CD14-positive monocyte (primary cell): Measurements from ENCODE around the gene PGAP6. TPM values are rescaled to one million over a fixed set of nuclear protein-coding genes. Genes with fewer than 3 reads are reported as not detected.

Experiments
- DNase-seq, 3 donors: peaks; one replicate each; pipeline ENCODE4 v3.0.0-alpha.2; 2011 to 2022
- H2AFZ ChIP-seq: 2 replicates; pipeline ENCODE4 v1.6.0; 2012; ENCODE audit warnings: mild to moderate bottlenecking, low read depth, low read length, inconsistent platforms; ENCODE audit not compliant: insufficient read depth, poor library complexity, severe bottlenecking
- H3K27ac ChIP-seq, 2 donors: 1 replicate in 1 of 2; 2 replicates in 1 of 2; pipeline ENCODE4 v1.5.1; 2012 to 2013; ENCODE audit warnings: low read length in 2 of 2, control low read depth in 1 of 2, inconsistent platforms in 1 of 2, low read depth in 1 of 2, mild to moderate bottlenecking in 1 of 2
- H3K27me3 ChIP-seq, 2 donors: one replicate each; pipeline versions ENCODE4 v1.6.0 to v1.6.1; 2011 to 2013; ENCODE audit warnings: low read length in 2 of 2; ENCODE audit not compliant: control insufficient read depth in 2 of 2, insufficient read depth in 2 of 2
- H3K36me3 ChIP-seq, 2 donors: replicated peaks in 1 of 2; 1 replicate in 1 of 2; 2 replicates in 1 of 2; pipeline versions ENCODE4 v1.5.1 to v1.6.1; 2012 to 2013; ENCODE audit warnings: low read length in 2 of 2, control low read depth in 1 of 2, inconsistent platforms in 1 of 2, mild to moderate bottlenecking in 1 of 2; ENCODE audit not compliant: insufficient read depth in 2 of 2, control insufficient read depth in 1 of 2
- H3K4me1 ChIP-seq, 2 donors: 1 replicate in 1 of 2; 2 replicates in 1 of 2; pipeline versions ENCODE4 v1.5.1 to v1.6.1; 2012 to 2013; ENCODE audit warnings: low read length in 2 of 2, control low read depth in 1 of 2, inconsistent platforms in 1 of 2, mild to moderate bottlenecking in 1 of 2, moderate library complexity in 1 of 2; ENCODE audit not compliant: insufficient read depth in 2 of 2, control insufficient read depth in 1 of 2
- H3K4me2 ChIP-seq: replicated peaks from 2 replicates; pipeline ENCODE3; 2012; ENCODE audit warnings: low read length, moderate library complexity, mild to moderate bottlenecking; ENCODE audit not compliant: poor library complexity, severe bottlenecking; ENCODE audit errors: extremely low read depth
- H3K4me3 ChIP-seq, 3 experiments: fragments of 200-600 bp in 1 of 3; sonication (generic) in 1 of 3; replicated peaks in 1 of 3; 1 replicate in 2 of 3; 2 replicates in 1 of 3; pipeline ENCODE4 v1.5.1; 2011 to 2013; ENCODE audit warnings: low read length in 3 of 3, mild to moderate bottlenecking in 3 of 3, control low read depth in 2 of 3, low read depth in 2 of 3, inconsistent platforms in 1 of 3, moderate library complexity in 1 of 3
- H3K79me2 ChIP-seq: 2 replicates; pipeline ENCODE4 v1.6.0; 2012; ENCODE audit warnings: mild to moderate bottlenecking, control low read depth, inconsistent platforms, low read length, moderate library complexity; ENCODE audit not compliant: insufficient read depth
- H3K9ac ChIP-seq: 2 replicates; pipeline ENCODE4 v1.6.0; 2017; ENCODE audit warnings: low read length, mild to moderate bottlenecking; ENCODE audit not compliant: insufficient read depth, poor library complexity, severe bottlenecking
- H3K9me3 ChIP-seq, 2 donors: replicated peaks in 1 of 2; 1 replicate in 1 of 2; 2 replicates in 1 of 2; pipeline versions ENCODE4 v1.5.1 to v1.6.1; 2012 to 2013; ENCODE audit warnings: low read length in 2 of 2, control low read depth in 1 of 2; ENCODE audit not compliant: control insufficient read depth in 1 of 2, insufficient read depth in 1 of 2
- H4K20me1 ChIP-seq: 2 replicates; pipeline ENCODE4 v1.6.0; 2012; ENCODE audit warnings: mild to moderate bottlenecking, low read length, control low read depth, moderate library complexity; ENCODE audit not compliant: insufficient read depth
- H3K27ac Mint-ChIP-seq, 7 donors: one replicate each; pipeline ENCODE4 v1.8.0; 2020; ENCODE audit warnings: mild to moderate bottlenecking in 7 of 7, mixed read lengths in 7 of 7, moderate library complexity in 6 of 7, inconsistent platforms in 2 of 7
- H3K27me3 Mint-ChIP-seq, 3 donors: one replicate each; pipeline ENCODE4 v1.8.0; 2021 to 2022; ENCODE audit warnings: low read depth in 3 of 3, mild to moderate bottlenecking in 3 of 3, mixed read lengths in 3 of 3, moderate library complexity in 3 of 3, inconsistent platforms in 1 of 3
- H3K36me3 Mint-ChIP-seq, 2 donors: one replicate each; pipeline ENCODE4 v1.8.0; 2020; ENCODE audit warnings: mixed read lengths in 2 of 2, inconsistent platforms in 1 of 2, mild to moderate bottlenecking in 1 of 2
- H3K4me1 Mint-ChIP-seq: one replicate; pipeline ENCODE4 v1.8.0; 2020; ENCODE audit warnings: mild to moderate bottlenecking, mixed read lengths
- H3K4me3 Mint-ChIP-seq, 2 donors: one replicate each; pipeline ENCODE4 v1.8.0; 2020; ENCODE audit warnings: mild to moderate bottlenecking in 2 of 2, mixed read lengths in 2 of 2, moderate library complexity in 1 of 2
- H3K9me3 Mint-ChIP-seq, 7 donors: one replicate each; pipeline ENCODE4 v1.8.0; 2020 to 2022; ENCODE audit warnings: mixed read lengths in 7 of 7, mild to moderate bottlenecking in 6 of 7, moderate library complexity in 6 of 7, inconsistent platforms in 2 of 7
- WGBS: methylation state at CpG from one replicate; pipeline ENCODE4 v1.1.5; 2013; ENCODE audit warnings: missing lambda C conversion rate; ENCODE audit not compliant: insufficient coverage; 5-methylcytosine and 5-hydroxymethylcytosine counted together
- intact Hi-C, 2 donors: fragments of 100-400 bp; cut with micrococcal nuclease; formaldehyde crosslinking; loops; one replicate each; pipeline versions ENCODE4 v1.15.0 to v1.15.1; 2023
- polyA plus RNA-seq, 3 donors: library from polyadenylated mRNA; depleted of rRNA in 1 of 3; unstranded in 2 of 3; stranded (reverse) in 1 of 3; fragments of 300-500 nt in 2 of 3; fragments of >200 nt in 1 of 3; fragmentation: Illumina TruSeq in 2 of 3; gene quantifications; 1 replicate in 2 of 3; 2 replicates in 1 of 3; pipeline ENCODE4 v1.2.3, GENCODE V29; 2012 to 2021
- TF ChIP-seq, protein P1 (sequence below): fragments of 200-600 bp; IDR thresholded peaks from one replicate; pipeline ENCODE4 v1.8.0; 2022; ENCODE audit warnings: antibody characterized with exemption, mild to moderate bottlenecking

Gene PGAP6
- polyA plus RNA-seq, 3 donors: 18.2 to 137 (median 39.8) TPM

GRCh38 chr16:367333-367903 lies 14.4 kb downstream of the PGAP6 start:
- H3K79me2 ChIP-seq: peaks cover 3% of the 10 kb centered on the region
- no peak overlapping the region for H2AFZ ChIP-seq
- H3K4me1 Mint-ChIP-seq: peaks cover 19% of the 10 kb centered on the region
- H3K9ac ChIP-seq: no peak overlapping the region
- no peaks in the 10 kb centered on the region for H3K27me3 ChIP-seq
- no peak overlapping the region for H3K4me2 ChIP-seq
- intact Hi-C loops: no loop called here
- no peaks in the 10 kb centered on the region for H3K9me3 ChIP-seq
- H3K36me3 ChIP-seq: peaks cover 29 to 41% of the 10 kb centered on the region in 2 donors
- peak overlapping the region in 1 of 7 donors; percentile 38 for H3K27ac Mint-ChIP-seq
- H3K9me3 Mint-ChIP-seq: no peaks in the 10 kb centered on the region
- DNase-seq: no peak
- peaks cover 17 to 20% of the 10 kb centered on the region in 2 donors for H3K4me1 ChIP-seq
- 97% methylated on average over 15 of the region's 18 CpGs for WGBS
- H4K20me1 ChIP-seq: no peaks in the 10 kb centered on the region
- peaks cover 28 to 42% of the 10 kb centered on the region in 2 donors for H3K36me3 Mint-ChIP-seq
- H3K4me3 Mint-ChIP-seq: no peak overlapping the region
- TF ChIP-seq, protein P1, sequence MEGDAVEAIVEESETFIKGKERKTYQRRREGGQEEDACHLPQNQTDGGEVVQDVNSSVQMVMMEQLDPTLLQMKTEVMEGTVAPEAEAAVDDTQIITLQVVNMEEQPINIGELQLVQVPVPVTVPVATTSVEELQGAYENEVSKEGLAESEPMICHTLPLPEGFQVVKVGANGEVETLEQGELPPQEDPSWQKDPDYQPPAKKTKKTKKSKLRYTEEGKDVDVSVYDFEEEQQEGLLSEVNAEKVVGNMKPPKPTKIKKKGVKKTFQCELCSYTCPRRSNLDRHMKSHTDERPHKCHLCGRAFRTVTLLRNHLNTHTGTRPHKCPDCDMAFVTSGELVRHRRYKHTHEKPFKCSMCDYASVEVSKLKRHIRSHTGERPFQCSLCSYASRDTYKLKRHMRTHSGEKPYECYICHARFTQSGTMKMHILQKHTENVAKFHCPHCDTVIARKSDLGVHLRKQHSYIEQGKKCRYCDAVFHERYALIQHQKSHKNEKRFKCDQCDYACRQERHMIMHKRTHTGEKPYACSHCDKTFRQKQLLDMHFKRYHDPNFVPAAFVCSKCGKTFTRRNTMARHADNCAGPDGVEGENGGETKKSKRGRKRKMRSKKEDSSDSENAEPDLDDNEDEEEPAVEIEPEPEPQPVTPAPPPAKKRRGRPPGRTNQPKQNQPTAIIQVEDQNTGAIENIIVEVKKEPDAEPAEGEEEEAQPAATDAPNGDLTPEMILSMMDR: no peak
- H3K27ac ChIP-seq: no peak overlapping the region
- H3K4me3 ChIP-seq: no peak overlapping the region
- H3K27me3 Mint-ChIP-seq: peaks cover 8 to 18% (median 12%) of the 10 kb centered on the region in 3 donors

DNA sequence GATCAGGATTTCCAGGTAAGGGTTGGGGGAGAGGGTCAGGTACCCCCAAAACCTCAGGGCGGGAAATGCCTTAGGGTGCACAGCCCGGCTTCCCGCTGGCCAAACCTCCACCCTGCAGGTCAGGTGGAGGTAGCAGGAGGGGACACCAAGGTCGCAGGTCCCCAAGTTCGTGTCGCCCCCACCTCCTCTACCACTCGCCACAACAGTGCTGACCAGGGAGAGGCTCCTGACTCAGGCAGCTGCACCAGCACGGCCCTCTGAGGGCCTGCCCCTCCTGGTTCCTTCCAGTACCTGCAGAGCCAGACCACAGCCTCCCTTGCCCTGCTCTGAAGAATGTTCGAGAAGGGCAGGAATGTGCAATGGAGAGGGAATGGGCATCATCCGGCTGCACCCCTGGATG lies 15.3 kb downstream of the PGAP6 start:
- no peaks in the 10 kb centered on the region for H4K20me1 ChIP-seq
- H3K4me2 ChIP-seq: no peak overlapping the region
- TF ChIP-seq, protein P1: no peak
- no peak overlapping the region for H3K9ac ChIP-seq
- whole genome bisulfite sequencing: 90% methylated on average over 4 of the region's 10 CpGs
- peaks cover 22 to 33% of the 10 kb centered on the region in 2 donors for H3K36me3 Mint-ChIP-seq
- peaks cover 23% of the 10 kb centered on the region for H3K4me1 Mint-ChIP-seq
- no peaks in the 10 kb centered on the region for H3K9me3 Mint-ChIP-seq
- DNase-seq: no peak
- H3K27ac ChIP-seq: no peak overlapping the region
- H3K27me3 Mint-ChIP-seq: peaks cover 8 to 22% (median 13%) of the 10 kb centered on the region in 3 donors
- H3K27me3 ChIP-seq: no peaks in the 10 kb centered on the region
- H3K36me3 ChIP-seq: peaks cover 20 to 32% of the 10 kb centered on the region in 2 donors
- no peaks in the 10 kb centered on the region for H3K9me3 ChIP-seq
- peaks cover 23 to 27% of the 10 kb centered on the region in 2 donors for H3K4me1 ChIP-seq
- no peak overlapping the region for H3K4me3 Mint-ChIP-seq
- intact Hi-C loops: no loop called here
- no peak overlapping the region for H3K4me3 ChIP-seq
- no peak overlapping the region for H2AFZ ChIP-seq
- peaks cover 3% of the 10 kb centered on the region for H3K79me2 ChIP-seq
- H3K27ac Mint-ChIP-seq: no peak overlapping the region
